ENCODE results near the gene CBFA2T2.

The CBFA2T2 gene

DNA sequence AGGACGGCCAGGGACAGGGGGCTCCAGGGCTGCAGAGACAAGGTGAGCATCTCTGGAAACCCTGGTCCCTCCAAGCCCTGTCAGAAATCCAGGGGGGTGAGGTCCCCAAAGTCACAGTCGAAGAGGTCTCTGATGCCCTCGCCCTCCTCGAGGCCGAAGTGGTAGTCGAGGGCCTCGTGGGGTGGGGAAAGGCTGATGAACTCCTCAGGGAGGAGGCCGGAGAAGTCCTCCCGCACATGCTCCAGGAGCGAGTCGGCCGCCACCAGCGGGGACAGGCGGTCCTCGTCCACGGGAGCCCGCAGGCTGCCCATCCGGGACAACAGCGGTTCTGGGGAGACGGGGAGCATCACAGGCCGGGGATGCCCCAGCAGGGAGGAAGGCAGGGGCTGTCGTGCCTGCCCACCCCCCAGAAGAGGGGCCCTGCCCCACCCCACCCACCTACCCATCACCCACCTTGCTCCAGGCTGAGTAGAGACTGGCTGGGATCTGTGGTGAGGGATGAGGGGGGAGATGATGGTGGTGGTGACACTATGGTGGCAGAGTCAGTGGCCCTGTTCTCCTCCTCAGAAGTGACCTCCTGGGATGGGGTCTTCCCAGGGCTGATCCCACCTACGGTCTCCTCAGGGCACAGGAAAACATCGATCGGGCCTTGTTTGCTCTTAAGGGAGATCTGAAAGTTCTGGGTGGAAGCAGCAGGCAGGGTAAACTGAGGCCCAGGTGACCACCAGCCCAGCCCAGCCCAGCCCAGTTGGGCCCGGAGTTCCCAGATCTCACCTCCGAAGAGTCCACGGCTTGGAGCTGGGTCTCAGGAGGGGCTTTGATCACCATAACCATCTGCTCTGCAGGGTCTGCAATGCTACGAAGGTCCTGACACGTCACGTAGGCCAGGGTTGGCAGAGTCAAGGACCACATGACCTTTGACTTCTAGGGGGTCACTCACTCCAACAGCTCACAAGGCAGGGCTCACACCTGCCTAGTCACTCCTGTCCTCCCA lies 187.1 kb downstream of the CBFA2T2 start:
- Histone ChIP-seq H3K9me3 (ENCODE audit: control insufficient read depth, insufficient read depth, low read length) (no peaks in the 10 kb centered on the region), H3K9ac (ENCODE audit: low read depth, low read length) (no peak overlapping the region), H3K27me3 (ENCODE audit: control insufficient read depth, insufficient read depth, low read length) (no peaks in the 10 kb centered on the region), H3K4me1 (ENCODE audit: control insufficient read depth, insufficient read depth, low read length) (peaks cover 19% of the 10 kb centered on the region), H3K4me3 (ENCODE audit: low read depth, low read length) (no peak overlapping the region), H3K36me3 (ENCODE audit: control insufficient read depth, insufficient read depth, low read length) (peaks cover 49% of the 10 kb centered on the region), H3K27ac (ENCODE audit: low read depth, low read length) (no peak overlapping the region)

DNA sequence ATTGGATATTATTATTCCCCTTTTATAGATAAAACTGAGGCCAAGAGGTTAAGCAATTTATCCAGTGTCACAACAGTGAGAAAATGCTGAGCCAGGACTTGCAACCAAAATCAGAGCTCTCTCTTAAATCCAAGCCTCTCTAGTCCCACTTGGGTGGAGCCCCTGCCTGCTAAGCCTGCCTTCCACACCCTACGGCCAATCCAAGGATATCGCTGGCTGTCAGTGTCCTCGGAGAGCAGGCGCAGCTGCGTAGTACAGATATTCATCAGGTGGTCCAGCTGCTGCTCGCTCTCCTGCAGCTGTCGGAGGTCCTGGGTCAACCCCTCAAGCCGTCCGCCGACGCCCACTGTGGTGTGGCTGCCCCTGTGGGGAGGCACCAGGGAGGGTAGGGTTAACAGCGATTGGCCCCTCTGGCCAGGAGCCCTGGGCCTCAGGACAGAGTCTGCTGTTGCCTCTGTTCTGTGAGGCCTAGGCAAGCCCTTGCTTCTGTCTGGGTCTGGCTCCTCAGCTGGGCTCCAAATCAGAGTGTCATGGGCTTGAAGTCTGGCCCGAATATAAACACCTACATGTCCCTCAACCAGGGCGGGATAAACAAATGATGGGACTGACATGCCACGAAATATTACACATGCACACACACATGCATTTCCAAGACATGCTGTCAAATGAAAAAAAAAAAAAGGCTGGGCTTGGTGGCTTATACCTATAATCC lies 188.3 kb downstream of the CBFA2T2 start:
- no peaks in the 10 kb centered on the region for H3K9me3 ChIP-seq (ENCODE audit: control insufficient read depth, insufficient read depth, low read length)
- no peak overlapping the region for H3K27ac ChIP-seq (ENCODE audit: low read depth, low read length)
- H3K36me3 ChIP-seq (ENCODE audit: control insufficient read depth, insufficient read depth, low read length) = peaks cover 49% of the 10 kb centered on the region
- H3K4me1 ChIP-seq (ENCODE audit: control insufficient read depth, insufficient read depth, low read length) = peaks cover 16% of the 10 kb centered on the region
- H3K9ac ChIP-seq (ENCODE audit: low read depth, low read length) = no peak overlapping the region
- no peak overlapping the region for H3K4me3 ChIP-seq (ENCODE audit: low read depth, low read length)
- H3K27me3 ChIP-seq (ENCODE audit: control insufficient read depth, insufficient read depth, low read length) = no peaks in the 10 kb centered on the region

DNA sequence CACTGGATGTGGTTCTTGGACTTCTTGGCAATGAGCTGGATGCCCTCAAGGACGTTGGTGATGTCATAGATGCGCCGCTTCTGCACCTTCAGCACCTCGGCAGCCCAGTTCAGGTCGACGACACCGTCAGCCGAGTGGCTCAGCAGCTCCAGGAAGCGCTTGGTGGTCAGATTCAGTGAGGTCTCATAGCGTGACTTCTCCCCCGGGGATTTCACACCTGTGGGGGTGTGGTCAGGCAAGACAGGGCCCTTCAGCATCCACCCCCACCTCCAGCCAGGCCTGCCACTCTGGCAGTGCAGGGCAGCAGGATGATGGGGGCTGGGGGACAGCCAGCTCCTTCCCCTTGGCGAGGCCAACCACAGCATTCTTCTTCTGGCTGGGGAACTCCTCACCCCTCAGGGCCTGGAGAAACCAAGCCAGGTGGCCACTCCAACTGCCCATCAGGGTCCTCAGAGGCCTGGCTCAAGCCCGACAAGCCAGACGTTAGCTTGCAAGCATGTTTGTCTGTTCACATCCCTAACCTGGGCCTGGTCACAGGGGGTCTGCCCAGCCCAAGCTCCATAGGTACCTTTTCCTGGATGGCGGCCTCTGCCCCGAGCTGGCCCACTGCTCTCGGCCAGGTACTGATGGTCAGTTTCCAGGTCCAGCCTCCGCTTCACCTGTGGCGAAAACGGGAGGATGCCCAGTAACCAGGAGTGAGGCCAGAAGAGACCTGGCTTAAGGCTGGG lies 190.0 kb downstream of the CBFA2T2 start:
- peaks cover 18% of the 10 kb centered on the region for H3K4me1 ChIP-seq (ENCODE audit: control insufficient read depth, insufficient read depth, low read length)
- no peak overlapping the region for H3K27ac ChIP-seq (ENCODE audit: low read depth, low read length)
- H3K9ac ChIP-seq (ENCODE audit: low read depth, low read length) = no peak overlapping the region
- H3K36me3 ChIP-seq (ENCODE audit: control insufficient read depth, insufficient read depth, low read length) = peaks cover 49% of the 10 kb centered on the region
- no peaks in the 10 kb centered on the region for H3K27me3 ChIP-seq (ENCODE audit: control insufficient read depth, insufficient read depth, low read length)
- no peak overlapping the region for H3K4me3 ChIP-seq (ENCODE audit: low read depth, low read length)
- H3K9me3 ChIP-seq (ENCODE audit: control insufficient read depth, insufficient read depth, low read length) = no peaks in the 10 kb centered on the region

DNA sequence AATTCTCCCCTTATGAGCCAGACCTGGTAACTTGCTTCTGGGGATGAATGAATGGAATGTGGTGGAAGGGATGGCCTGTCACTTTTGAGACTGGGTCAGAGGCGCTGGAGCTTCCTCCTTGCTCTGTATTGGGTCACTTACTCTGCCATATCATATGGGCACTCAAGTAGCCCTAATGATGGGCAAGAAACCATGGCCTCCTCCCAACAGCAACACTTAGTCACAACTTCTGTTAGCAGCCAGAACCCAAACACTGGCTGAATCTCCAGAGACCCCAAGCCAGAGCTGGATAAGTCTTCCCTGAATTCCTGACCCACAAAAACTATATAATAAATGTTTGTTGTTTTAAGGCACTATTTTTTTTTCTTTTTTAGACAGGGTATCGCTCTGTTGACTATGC lies 190.8 kb downstream of the CBFA2T2 start:
- Histone ChIP-seq H3K27me3 (ENCODE audit: control insufficient read depth, insufficient read depth, low read length) (no peaks in the 10 kb centered on the region), H3K4me1 (ENCODE audit: control insufficient read depth, insufficient read depth, low read length) (peaks cover 10% of the 10 kb centered on the region), H3K4me3 (ENCODE audit: low read depth, low read length) (no peak overlapping the region), H3K36me3 (ENCODE audit: control insufficient read depth, insufficient read depth, low read length) (peaks cover 49% of the 10 kb centered on the region), H3K9ac (ENCODE audit: low read depth, low read length) (no peak overlapping the region), H3K27ac (ENCODE audit: low read depth, low read length) (no peak overlapping the region), H3K9me3 (ENCODE audit: control insufficient read depth, insufficient read depth, low read length) (no peaks in the 10 kb centered on the region)

DNA sequence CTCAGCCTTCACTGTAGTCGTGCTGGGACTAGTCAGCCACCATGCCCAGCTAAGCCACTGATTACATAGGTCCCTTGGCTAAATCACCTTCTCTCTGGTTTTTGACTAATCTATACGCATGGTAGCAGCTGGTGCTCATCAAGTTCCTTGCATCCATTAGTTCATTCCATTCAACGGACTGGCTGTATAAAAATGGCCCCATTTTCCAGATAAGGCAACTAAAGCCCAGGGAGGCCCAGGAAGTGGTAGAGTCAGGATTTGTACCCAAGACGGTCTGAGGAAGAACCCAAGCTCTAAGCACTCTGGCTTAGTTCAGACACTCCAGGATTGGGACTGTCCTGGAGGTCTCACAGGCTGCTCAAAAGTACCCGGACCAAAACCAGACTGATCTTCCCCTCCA lies 191.4 kb downstream of the CBFA2T2 start:
- H3K36me3 ChIP-seq (ENCODE audit: control insufficient read depth, insufficient read depth, low read length) = peaks cover 44% of the 10 kb centered on the region
- H3K4me1 ChIP-seq (ENCODE audit: control insufficient read depth, insufficient read depth, low read length) = peaks cover 9% of the 10 kb centered on the region
- H3K9ac ChIP-seq (ENCODE audit: low read depth, low read length) = no peak overlapping the region
- H3K27ac ChIP-seq (ENCODE audit: low read depth, low read length) = no peak overlapping the region
- H3K9me3 ChIP-seq (ENCODE audit: control insufficient read depth, insufficient read depth, low read length) = no peaks in the 10 kb centered on the region
- H3K27me3 ChIP-seq (ENCODE audit: control insufficient read depth, insufficient read depth, low read length) = no peaks in the 10 kb centered on the region
- H3K4me3 ChIP-seq (ENCODE audit: low read depth, low read length) = no peak overlapping the region

DNA sequence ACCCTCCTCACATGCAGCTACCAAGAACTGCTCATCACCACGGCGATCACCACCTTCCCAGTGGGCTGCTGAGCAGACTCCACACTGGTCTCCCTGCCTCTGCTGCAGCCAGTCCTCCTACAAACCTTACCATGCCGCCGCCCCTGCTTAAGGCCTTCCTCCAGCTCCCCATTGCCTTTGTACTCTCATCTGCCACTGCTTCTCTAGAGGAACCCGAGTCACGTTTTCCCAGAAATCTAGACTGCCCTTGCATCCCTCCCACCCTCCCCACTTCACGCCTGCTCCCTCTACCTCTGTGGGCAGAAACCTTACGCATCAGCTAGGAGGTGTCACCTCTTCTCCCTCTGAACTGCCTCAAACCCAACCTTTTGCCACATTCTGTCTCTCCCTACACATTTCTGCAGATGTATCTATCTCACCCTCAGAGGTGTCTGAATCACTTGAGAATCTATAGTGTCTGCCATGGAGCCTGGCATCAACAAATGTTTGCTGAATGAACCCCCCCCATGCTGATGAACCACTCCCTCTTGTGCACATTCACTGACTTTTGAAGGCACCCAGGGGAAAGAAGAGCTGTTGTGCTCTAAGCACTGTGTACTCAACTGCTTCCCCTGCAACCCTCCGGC lies 191.9 kb downstream of the CBFA2T2 start:
- peaks cover 38% of the 10 kb centered on the region for H3K36me3 ChIP-seq (ENCODE audit: control insufficient read depth, insufficient read depth, low read length)
- peaks cover 12% of the 10 kb centered on the region for H3K4me1 ChIP-seq (ENCODE audit: control insufficient read depth, insufficient read depth, low read length)
- H3K27ac ChIP-seq (ENCODE audit: low read depth, low read length) = no peak overlapping the region
- H3K9ac ChIP-seq (ENCODE audit: low read depth, low read length) = no peak overlapping the region
- H3K9me3 ChIP-seq (ENCODE audit: control insufficient read depth, insufficient read depth, low read length) = no peaks in the 10 kb centered on the region
- H3K4me3 ChIP-seq (ENCODE audit: low read depth, low read length) = no peak overlapping the region
- H3K27me3 ChIP-seq (ENCODE audit: control insufficient read depth, insufficient read depth, low read length) = no peaks in the 10 kb centered on the region

DNA sequence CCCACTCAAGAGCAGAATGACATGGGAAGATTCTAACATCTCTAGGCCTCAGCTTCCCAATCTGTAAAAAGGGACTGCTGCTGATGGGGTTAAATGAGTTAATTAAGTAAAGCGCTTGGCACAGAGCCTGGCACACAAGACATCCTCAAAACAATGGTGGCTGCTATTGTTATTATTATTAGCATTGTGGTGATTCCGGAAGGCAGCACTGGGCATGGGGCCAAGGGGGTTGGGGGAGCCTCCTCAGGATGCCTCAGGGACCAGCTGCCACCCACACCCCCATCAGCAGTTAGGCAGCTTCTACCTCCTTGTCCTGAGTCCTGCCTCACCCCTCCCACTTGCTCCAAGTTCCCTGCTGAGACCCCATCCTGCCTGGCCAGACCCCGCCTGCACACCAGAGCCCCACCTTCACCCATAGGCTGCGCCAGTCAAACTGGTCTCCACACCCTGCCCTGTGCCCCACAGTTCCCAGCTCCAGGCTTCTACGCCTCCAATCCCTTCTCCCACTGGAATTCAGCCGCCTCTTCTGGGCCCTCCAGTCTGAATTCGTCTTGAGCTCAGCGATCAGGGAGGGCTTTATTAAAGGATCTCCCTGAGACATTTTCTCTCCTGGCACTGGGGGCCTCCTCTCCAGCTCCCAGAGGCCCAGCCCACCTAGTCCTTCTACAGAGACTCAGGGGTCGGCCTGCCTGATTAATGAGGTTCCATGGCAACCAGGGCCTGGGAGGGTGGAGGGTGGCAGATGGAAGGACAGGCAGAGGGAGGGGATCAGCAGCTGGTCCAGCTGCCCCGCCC lies 194.8 kb downstream of the CBFA2T2 start:
- H3K9me3 ChIP-seq (ENCODE audit: control insufficient read depth, insufficient read depth, low read length) = no peaks in the 10 kb centered on the region

DNA sequence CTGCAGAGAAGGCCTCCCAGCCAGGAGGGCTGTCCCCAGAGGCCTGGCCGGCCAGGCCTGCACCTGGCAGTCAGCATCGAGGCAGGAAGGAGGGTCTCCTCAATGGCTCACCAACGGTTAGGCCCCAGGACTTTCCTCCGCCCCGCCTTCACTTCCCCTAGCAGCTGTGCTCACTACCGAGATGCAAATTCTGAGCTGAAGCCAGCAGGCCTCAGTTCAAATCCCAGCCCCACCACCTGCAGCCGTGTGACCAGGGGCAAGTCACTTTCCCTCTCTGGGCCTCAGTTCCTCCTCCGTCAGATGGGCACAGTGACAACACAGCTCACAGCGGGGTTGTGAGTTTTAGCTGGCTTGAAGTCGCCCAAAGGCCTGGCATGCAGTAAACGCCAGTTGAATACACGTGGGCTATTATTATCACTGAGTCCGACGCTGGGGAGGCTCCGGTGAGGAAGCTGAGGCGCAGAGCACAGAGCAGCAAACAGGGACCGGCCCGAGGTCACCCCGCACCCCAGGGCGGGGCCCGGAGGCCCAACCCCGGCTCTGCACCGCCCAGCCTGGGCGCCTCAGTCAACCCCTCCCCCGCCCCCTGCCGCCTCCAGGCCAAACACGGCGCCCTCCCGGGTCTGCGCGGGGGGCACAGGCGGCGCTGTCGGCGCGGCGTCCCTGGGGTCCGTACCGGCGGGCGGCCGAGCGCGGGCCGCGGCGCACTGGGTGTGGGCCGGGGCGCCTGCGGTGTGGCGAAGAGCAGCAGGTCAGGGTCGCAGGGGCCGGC lies 195.6 kb downstream of the CBFA2T2 start:
- Histone ChIP-seq H3K9me3 (ENCODE audit: control insufficient read depth, insufficient read depth, low read length) (no peaks in the 10 kb centered on the region), H3K27me3 (ENCODE audit: control insufficient read depth, insufficient read depth, low read length) (no peaks in the 10 kb centered on the region; the same call in 1 of the 2 replicates), H3K27ac (ENCODE audit: low read depth, low read length) (peak overlapping the region; percentile 66), H3K4me1 (ENCODE audit: control insufficient read depth, insufficient read depth, low read length) (peaks cover 14% of the 10 kb centered on the region), H3K9ac (ENCODE audit: low read depth, low read length) (peak overlapping the region; percentile 72), H3K36me3 (ENCODE audit: control insufficient read depth, insufficient read depth, low read length) (peaks cover 3% of the 10 kb centered on the region; the same call in 1 of the 2 replicates), H3K4me3 (ENCODE audit: low read depth, low read length) (peak overlapping the region; percentile 75)

More for the DNA sequence above, 194.8 kb downstream of the CBFA2T2 start:
- H3K36me3 ChIP-seq (ENCODE audit: control insufficient read depth, insufficient read depth, low read length) = peaks cover 10% of the 10 kb centered on the region
- H3K4me1 ChIP-seq (ENCODE audit: control insufficient read depth, insufficient read depth, low read length) = peaks cover 14% of the 10 kb centered on the region
- peak overlapping the region; percentile 72; the same call in 1 of the 2 replicates for H3K9ac ChIP-seq (ENCODE audit: low read depth, low read length)
- peak overlapping the region; percentile 75 for H3K4me3 ChIP-seq (ENCODE audit: low read depth, low read length)
- H3K27me3 ChIP-seq (ENCODE audit: control insufficient read depth, insufficient read depth, low read length) = no peaks in the 10 kb centered on the region; the same call in 1 of the 2 replicates
- H3K27ac ChIP-seq (ENCODE audit: low read depth, low read length) = peak overlapping the region; percentile 66

DNA sequence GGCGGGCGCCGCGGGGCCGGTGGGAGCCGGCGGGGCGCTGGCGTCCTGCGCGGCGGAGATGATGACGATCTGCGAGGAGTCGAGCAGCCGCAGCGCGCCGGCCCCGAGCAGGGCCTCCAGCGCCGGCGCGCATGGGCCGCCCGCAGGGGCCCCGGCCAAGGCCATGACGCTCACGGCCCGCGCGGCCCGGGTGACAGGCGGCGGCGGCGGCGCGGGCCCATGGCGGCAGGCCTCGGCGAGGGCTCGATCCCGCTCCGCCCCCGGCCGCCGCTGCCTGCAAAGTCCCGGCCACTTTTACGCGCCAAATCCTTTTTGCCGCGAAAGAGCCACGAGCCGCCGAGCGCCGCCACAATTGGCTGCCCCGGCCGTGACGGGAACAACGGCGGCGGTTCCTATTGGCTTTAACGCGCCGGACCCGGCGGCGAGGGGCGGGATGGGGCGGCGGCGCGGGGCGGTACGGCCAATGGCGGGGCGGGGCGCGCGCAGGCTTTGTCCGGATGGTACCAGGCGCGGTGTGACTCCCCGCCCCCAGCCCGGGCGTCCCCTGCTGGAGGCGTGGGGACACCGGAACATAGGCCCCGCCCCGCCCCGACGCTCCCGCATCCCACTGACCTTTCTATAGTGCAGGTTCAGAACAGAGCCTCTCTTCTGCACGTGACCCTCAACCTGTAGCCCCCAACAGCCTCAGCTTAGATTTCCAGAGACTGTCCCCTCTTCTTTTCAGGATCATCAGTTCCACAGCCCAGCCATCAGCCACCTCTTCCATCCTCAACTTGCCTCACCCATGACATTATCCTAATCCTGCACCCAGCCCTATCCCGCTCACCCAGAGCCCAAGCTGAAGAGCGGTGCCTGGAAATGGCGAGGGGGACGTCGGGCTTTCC lies 196.4 kb downstream of the CBFA2T2 start, which contains the start of gene E2F1:
Gene E2F1 (minus strand): TSS at position 286 of the 884 bp plus-strand sequence. CDS start 121 bp downstream, at position 165.
- Histone ChIP-seq H3K4me3 (ENCODE audit: low read depth, low read length) (peak within 1 kb of the TSS; percentile 75), H3K9ac (ENCODE audit: low read depth, low read length) (peak within 1 kb of the TSS; percentile 72), H3K4me1 (ENCODE audit: control insufficient read depth, insufficient read depth, low read length) (peaks cover 14% of the 10 kb centered on the region), H3K36me3 (ENCODE audit: control insufficient read depth, insufficient read depth, low read length) (no peaks in the 10 kb centered on the region; the same call in 1 of the 2 replicates), H3K27ac (ENCODE audit: low read depth, low read length) (peak within 1 kb of the TSS; percentile 66), H3K9me3 (ENCODE audit: control insufficient read depth, insufficient read depth, low read length) (no peaks in the 10 kb centered on the region), H3K27me3 (ENCODE audit: control insufficient read depth, insufficient read depth, low read length) (no peaks in the 10 kb centered on the region; the same call in 1 of the 2 replicates)

Measured in HUES48 (cell line).